ENCODE data around the gene KBTBD8. TPM values are rescaled to one million over a fixed set of nuclear protein-coding genes. Genes with fewer than 3 reads are reported as not detected.

The KBTBD8 gene
- total and polyA plus RNA-seq, 12 donors, result 0.06 to 11.9 (median 1.2) TPM

DNA sequence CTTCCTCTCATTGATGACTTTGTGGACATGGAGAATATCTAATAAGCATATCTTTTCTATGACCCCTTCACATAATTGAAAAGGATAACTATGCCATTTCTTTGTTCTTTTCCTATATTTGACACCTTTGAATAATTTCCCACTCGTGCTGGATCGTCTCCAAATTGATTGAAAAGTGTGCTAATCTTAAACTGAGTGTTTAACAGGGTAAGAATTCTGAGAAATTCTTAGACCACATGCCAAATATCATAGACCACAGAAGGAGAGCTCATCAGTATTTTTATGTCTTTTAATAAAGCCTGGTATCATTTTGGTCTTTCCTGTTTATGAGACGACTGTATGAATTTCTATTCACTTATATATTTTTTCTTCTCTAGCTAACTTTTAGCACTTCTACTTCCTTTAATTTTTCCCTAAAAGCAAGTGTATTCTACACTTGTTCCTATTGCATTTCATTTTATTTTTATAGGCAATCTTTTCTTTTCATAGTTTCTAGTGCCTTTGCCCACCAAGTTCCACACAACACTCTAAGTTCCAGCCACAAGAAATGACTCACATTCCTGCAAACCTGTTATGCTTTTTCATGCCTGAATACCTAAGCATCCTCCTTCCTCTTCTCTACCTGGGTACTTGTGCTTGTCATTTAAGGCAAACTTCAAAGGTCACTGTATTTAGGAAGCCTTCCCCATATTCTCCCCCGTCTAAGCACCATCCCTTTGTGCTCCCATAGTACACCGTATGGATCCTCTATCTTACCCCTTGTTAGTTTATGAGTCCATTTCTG, 30.1 kb downstream of the KBTBD8 start:
- intact Hi-C loops (cut with DNase I), result no loop called here
- H3K4me3 ChIP-seq, result no peak overlapping the region
- H3K27ac ChIP-seq, result no peak overlapping the region
- no peaks in the 10 kb centered on the region for H3K9me3 ChIP-seq (replicated peaks in 1 of 3)
- H3K4me1 ChIP-seq (replicated peaks in 1 of 2), result no peaks in the 10 kb centered on the region
- no peaks in the 10 kb centered on the region for H3K27me3 ChIP-seq
- 86 to 93% (median 89%) methylated on average over 5 of the region's 5 CpGs for WGBS, 4 donors
- DNase-seq, result no peak
- TF ChIP-seq POLR2A (IDR thresholded peaks at IDR 0.05) (no peak), CTCF (IDR thresholded peaks at IDR 0.05) (no peak)
- H3K36me3 ChIP-seq (replicated peaks in 1 of 2), result no peaks in the 10 kb centered on the region

- no peaks in the 10 kb centered on the region for H3K9me3 ChIP-seq (replicated peaks in 1 of 3)
- no peak overlapping the region for H3K27ac ChIP-seq
- no peaks in the 10 kb centered on the region for H3K27me3 ChIP-seq
- WGBS, 4 donors, result 51 to 62% (median 54%) methylated on average over 3 of the region's 3 CpGs
- no peak for DNase-seq
- no peaks in the 10 kb centered on the region for H3K4me1 ChIP-seq (replicated peaks in 1 of 2)
- TF ChIP-seq CTCF (IDR thresholded peaks at IDR 0.05) (no peak), POLR2A (IDR thresholded peaks at IDR 0.05) (no peak)
- no peaks in the 10 kb centered on the region for H3K36me3 ChIP-seq (replicated peaks in 1 of 2)
- no peak overlapping the region for H3K4me3 ChIP-seq
- intact Hi-C loops (cut with DNase I), result no loop called here
These were observed 33.0 kb downstream of the KBTBD8 start for GRCh38 chr3:67030785-67031740.

- intact Hi-C loops (cut with DNase I), result no loop called here
- 55 to 74% (median 69%) methylated on average over 1 of the region's 1 CpG for WGBS, 4 donors
These were observed 33.9 kb downstream of the KBTBD8 start for GRCh38 chr3:67031986-67032385.

More at GRCh38 chr3:67031986-67032385, 33.9 kb downstream of the KBTBD8 start:
- Histone ChIP-seq H3K4me3 (no peak overlapping the region), H3K27ac (no peak overlapping the region), H3K36me3 (replicated peaks in 1 of 2) (no peaks in the 10 kb centered on the region), H3K9me3 (replicated peaks in 1 of 3) (no peaks in the 10 kb centered on the region), H3K27me3 (no peaks in the 10 kb centered on the region), H3K4me1 (replicated peaks in 1 of 2) (no peaks in the 10 kb centered on the region)
- DNase-seq, result no peak
- TF ChIP-seq POLR2A (IDR thresholded peaks at IDR 0.05) (no peak), CTCF (IDR thresholded peaks at IDR 0.05) (no peak)

Data from adrenal gland (tissue), 12 donors.